CD1c-positive myeloid dendritic cell (primary cell): ENCODE measurements around the gene DRGX.

ENCODE experiments used
- DNase-seq: peaks from one replicate; pipeline ENCODE4 v3.0.0-alpha.2; 2016; ENCODE audit errors: extremely low spot score

DRGX gene

DNA sequence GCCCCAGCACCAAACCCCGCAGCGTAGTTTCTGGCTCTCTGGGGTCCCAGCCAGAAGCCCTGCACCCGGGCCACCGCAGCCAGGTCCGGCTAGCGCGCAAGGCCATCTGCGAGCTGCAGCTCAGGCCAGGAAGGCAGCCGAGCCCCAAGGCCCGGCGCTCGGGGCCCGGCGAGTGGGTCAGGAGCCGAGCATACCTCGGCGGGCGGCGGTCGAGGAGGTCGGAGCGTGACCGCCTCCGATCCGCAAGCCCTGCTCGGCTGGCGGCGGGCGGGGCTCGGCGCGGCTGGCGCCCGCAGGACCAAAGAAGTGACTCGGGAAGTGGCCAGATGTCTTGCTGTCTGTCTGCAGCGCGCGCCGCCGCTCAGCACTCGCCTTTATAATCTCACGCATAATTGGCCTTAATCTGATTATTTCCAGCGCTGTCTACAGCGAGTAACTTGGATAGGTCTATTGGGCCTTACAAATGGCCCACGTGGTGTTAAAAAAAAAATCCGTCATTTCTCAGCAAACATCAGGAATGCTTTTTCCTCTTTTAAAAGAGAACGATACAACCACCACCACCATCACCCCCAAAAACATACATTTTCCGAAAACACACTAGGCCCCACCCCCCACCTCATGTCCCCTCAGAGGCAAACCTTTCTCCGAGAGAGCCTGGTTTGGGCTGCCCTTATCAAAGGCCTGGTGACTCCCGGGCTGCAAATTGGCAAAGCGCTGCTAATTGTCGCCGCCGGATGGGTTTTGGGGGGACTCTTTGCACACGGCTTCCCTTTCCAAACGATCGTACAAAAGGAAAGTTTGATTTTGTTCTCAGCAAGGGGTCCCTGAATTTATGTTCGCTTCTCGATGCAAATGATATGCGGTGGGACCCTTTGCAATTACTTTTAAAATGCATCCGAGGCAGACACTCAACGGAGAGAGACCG, at the start of gene DRGX:
DRGX (minus strand) TSS at position 349 of the 925 bp plus-strand sequence. CDS start 649 bp downstream, outside the sequence.
- peak; percentile 15 for DNase-seq

GRCh38 chr10:49444349-49444748, 48.5 kb upstream of the DRGX start:
- DNase-seq: no peak

DNA sequence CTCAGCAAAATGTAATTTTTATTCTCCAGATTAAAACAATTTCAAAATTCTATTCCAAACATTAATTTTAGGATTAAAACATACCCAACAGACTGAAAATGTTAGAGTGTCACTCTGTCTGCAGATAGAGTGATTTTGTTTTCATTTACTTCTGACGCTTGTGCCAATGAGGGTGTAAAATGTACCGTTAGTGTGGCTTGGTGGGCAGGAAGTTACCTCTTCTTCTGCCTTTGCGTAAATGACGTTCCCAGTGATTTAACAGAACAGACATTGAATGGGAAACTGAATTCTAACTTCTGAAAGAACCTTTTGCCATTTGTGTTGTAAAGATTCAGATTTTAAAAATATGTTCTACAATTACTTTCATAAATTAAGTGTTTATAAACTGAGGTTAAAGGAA, 47.0 kb upstream of the DRGX start:
- DNase-seq: no peak

- DNase-seq: no peak
Measured at GRCh38 chr10:49441488-49442476, 45.9 kb upstream of the DRGX start.

DNA sequence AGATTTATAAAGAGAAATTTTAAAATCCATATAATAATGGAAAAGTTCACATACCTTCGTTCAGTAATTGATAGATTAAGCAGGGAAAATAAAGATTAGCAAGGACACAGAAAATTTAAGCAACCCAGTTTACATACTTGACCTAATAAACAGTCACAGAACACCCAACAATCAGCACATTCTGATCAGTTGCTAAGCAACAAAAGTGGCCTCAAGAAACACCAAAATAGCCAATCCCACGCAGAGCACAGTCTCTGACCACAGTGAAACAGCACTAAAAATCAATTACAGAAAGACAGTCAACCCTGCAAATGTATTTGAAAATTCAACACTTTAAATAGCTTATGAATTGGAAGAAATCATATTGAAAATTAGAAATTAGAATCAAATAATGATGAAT, 39.3 kb upstream of the DRGX start:
- no peak for DNase-seq

DNA sequence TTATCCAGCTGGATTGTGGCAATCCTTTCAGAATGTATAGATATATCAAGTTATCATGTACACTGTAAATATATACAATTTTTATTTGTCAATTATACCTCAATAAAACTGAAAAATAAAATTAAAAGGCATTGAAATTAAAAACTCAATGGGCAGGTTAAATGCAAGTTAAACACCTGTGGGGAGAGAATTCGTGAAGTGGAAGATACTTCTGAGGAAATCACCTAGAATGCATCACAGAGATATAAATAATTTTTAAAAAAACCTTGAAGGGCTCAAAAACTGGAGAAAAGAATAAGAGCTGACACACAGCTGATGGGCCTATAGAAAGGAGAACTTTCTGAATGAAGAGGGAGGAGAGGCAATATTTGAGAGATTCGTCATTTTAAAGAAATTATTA, 37.2 kb upstream of the DRGX start:
- no peak for DNase-seq

DNA sequence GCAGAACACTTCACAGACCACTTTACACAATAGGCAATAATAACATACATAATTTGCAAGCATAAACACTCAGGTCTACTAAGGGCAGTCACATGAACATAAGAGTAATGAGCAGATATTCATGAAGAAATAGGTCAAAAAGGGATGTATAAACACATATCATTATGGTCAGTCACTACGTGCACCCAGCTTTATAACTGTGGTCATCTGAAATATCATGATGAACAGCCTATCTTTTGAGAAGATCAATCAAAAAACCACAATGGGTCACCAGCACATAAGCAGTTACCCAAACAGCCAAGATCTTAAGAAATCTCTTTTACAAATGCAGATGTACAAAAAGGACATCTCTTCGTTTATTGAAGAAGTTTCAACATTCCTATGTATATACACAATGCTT, 35.5 kb upstream of the DRGX start:
- no peak for DNase-seq

DNA sequence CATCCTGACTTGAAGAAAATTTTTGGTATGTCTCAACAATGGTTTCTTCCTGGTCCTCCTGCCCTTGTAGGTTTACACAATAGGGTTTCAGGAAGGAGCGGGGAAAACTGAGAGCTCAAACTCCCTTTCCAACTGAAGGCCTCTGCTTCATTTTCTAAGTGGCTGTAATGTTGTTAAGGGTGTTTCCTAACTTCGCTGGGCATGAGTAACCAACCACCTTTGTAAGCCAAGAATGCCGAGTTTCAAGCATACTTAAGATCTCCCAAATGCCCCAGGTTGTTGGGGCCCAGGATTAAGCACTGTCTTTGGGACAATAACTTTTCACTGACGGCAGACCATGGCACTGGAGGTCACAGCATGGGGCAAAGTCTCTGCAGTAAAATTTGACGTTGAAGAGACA, 33.6 kb upstream of the DRGX start:
- DNase-seq: no peak

- no peak for DNase-seq
Measured at GRCh38 chr10:49426490-49427360, 30.8 kb upstream of the DRGX start.

DNA sequence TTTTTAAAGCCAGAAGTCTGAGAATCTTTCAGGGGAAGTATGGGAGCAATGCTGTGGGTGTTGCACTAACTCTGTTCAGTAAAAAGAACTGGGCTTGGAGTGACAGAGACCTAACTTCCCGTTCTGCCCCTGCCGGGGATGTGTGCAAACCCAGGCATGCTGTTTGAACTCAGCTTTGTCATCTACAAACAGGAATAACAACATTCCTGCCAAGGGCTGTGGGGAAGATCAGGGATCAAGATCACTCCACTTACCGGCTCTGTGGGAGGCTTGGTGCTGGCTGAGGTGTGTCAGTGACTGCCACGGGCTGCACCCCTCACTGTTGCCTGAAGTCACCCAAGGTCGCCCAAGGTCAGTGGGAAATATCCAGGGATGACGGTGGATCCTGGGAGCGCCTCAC, 23.1 kb upstream of the DRGX start:
- DNase-seq: peak; percentile 62

DNA sequence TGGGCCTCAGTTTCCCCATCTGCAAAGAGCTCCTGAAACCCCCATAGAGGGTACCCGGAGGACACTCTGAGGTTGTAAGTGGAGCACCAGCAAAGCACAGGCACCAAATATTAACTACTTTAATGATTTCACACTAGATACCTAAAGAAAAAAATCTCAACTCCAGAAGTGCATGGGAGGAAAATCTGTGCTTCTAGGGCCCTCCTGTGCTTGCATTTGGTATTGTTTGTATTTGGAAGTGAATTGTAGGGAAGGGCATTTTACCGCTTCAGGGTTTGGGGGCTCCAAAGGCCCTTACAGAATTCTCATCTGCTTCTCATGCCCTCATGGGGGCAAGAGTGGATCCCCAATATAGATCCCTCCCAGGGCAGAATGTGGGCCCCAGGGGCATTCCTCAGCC, 22.4 kb upstream of the DRGX start:
- no peak for DNase-seq

- no peak for DNase-seq
Measured at GRCh38 chr10:49418053-49418326, 22.1 kb upstream of the DRGX start.

DNA sequence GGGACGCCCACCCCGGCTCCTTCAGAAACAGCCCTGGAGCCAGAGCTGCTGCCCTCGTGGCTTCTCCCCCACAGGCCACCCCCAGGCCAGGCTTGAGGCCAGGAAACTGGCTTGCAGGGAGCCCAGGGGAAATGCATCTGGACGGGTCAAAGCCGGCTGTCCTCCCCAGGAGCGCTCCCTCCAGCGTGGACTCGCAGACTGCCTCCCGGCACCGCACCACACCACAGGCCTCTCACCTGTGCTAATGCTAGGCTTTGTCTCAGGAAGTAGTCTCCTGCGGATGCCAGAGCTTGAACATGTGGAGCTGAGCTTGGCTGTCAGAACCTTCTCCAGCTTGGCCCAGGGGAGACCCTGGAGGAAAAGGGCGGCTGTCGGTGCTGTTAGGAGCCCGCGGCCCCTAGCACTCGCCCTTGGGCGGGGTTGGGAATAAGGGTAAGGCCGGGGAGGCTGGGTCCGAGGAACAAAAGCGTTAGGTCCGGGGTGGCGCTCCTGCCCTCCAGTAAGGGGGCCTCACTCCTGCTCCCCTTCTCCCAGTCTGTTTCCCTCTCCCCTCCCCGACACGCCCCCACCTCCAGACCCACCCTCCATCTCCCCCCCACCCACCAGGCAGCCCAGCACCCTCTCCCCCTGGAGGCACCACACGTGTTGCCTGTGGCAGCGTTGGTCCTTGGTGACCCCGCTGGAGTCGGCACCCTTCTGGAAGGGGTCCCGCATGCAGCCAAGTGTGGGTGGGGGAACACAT, 21.6 kb upstream of the DRGX start:
- DNase-seq: no peak

DNA sequence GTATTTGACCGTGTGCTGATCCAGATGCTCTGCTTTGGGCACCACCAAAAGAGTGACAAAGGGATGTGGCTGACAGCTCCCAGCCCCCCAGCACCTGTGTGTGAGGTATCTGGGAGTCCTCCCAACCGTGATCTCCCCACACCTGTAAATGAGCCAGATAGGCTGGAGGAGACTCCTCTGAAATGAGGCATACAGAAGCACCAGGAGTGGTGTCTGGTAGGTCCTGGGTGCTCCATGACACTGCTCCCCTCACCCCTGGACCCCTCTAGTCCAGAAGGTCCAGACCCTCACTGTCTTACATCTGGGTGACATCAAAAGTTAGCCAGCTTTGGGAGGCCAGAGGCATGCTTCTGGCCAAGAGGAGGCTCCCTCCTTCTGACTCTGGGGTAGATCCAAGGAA, 20.0 kb upstream of the DRGX start:
- DNase-seq: no peak

- DNase-seq: no peak
Measured at GRCh38 chr10:49415109-49415508, 19.2 kb upstream of the DRGX start.

- no peak for DNase-seq
Measured at GRCh38 chr10:49414496-49414895, 18.6 kb upstream of the DRGX start.

DNA sequence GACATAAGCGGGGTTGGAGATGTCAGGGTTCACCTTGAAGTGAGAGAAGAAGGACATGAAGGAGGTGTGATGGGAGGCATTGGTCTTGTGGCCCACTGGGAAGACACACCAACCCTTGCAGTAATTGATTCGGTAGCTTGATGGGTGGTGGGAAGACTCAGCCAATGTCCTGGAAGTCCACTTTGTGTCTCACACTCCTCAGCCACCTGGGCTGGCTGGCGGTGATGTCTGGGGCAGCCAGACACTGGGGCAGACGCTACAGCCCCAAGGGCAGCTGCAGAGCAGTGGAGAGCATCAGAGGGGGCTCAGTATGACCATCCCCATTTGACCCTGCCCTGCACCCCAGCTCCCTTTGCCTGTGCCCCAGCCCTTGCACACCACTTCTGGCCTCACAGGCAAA, 16.7 kb upstream of the DRGX start:
- no peak for DNase-seq

DNA sequence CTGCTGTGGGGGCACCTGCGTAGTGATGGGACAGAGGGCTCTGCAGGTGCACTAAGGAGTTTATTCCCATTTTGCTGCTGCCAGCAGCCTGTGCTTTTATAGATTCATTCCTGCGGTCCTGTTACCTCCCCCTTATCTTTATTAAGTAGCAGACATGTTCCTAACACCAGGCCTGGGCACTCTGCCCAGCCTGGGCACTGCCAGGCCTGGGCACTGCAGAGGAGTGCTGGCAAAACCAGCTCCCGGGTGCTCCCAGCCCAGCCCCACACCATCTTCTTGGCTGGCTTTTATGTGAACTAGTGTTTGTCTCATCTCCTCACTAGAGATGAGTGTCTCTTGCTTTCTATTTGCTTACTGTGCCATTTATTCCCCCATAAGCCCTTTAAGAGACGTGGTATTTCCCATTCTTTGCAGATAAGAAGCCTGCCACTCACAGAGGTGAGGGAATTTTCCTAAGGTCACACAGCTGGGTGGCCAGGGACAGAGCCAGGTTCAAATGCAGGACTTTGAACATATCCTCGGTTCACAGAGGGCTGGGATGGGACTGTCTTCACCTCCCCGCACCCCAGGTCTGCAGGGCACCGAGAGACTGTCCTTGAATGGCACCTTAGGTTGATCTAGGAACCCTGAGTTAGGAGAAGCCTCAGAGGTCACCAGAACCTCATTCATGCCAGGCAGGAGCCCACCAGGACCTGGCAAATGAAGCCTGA, 14.6 kb upstream of the DRGX start:
- no peak for DNase-seq

- DNase-seq: no peak
Measured at GRCh38 chr10:49409755-49410154, 13.9 kb upstream of the DRGX start.

DNA sequence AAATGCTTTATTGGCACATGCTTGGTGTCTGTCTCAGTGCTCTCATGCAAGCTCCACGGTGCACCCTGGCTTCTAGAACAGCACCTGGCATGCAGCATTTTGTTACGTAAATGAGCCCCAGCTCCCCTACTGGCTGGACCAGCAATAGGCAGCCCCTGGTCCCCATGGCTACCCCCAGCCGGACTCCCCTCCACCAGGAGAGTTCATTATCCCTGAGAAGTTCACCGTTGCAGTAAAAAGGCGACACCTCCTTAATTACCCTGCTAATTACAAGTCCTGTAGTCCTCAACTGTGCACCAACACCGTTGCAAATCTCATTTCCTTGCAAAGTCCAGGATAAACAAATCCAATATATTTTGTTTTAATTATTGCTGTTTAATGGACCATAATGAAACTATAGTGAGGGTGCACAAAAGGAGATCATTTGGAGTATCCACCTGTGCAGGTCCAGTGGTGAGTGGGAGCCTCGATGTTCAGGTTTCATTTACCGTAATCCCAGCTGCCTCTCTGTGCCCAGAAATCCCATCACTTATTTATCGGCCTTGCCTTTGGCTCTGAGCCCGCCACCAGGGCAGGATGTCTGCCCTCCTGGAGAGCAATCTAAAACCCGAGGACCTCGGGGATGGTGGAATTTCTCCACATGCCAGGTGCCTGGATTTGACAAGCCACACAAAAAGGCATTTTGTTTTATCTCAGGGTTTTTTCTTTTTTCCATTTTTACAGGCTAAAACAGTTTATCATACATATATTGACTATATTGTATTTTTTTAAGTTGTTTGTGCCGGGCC, 12.8 kb upstream of the DRGX start:
- no peak for DNase-seq
